GM13976 (cell line): ENCODE results near the gene ADGRA1.
"Not testable (repeated sequence)": the region's sequence is repeated elsewhere in the genome, so short reads cannot be mapped to it uniquely, and the experiment has no call there.

Experiments used
- DNase-seq: peaks from one replicate; pipeline ENCODE4 v3.0.0; 2012; ENCODE audit warnings: low spot score
- CTCF ChIP-seq: IDR thresholded peaks from 2 replicates; pipeline ENCODE4 v1.5.1; 2012; ENCODE audit warnings: borderline replicate concordance, mild to moderate bottlenecking; ENCODE audit not compliant: insufficient read depth; ENCODE audit errors: extremely low read depth, missing control alignments, control extremely low read depth
- in situ Hi-C: fragments of 300-500 bp; cut with MboI; formaldehyde crosslinking; loops from one replicate; pipeline ENCODE4 v1.12.0; 2022; ENCODE audit warnings: low sequenced_read_pairs, mixed read lengths, inconsistent platforms; ENCODE audit not compliant: unreplicated experiment

The ADGRA1 gene

GRCh38 chr10:133107442-133107841 is 19.7 kb downstream of the ADGRA1 start:
- DNase-seq = no peak
- in situ Hi-C loops = no loop called here
- TF ChIP-seq CTCF = no peak

- no peak for DNase-seq
- in situ Hi-C loops = no loop called here
- no peak for TF ChIP-seq CTCF
Measured at GRCh38 chr10:133109711-133110110, 22.0 kb downstream of the ADGRA1 start.

GRCh38 chr10:133110133-133110532 is 22.4 kb downstream of the ADGRA1 start:
- TF ChIP-seq CTCF = no peak
- in situ Hi-C loops = no loop called here
- no peak for DNase-seq

GRCh38 chr10:133110609-133111275 is 23.0 kb downstream of the ADGRA1 start:
- DNase-seq = no peak
- in situ Hi-C loops = no loop called here
- TF ChIP-seq CTCF = no peak

GRCh38 chr10:133111640-133112039 is 23.9 kb downstream of the ADGRA1 start:
- DNase-seq, in situ Hi-C loops: not testable (repeated sequence)

GRCh38 chr10:133113146-133113830 is 25.6 kb downstream of the ADGRA1 start:
- DNase-seq = no peak
- in situ Hi-C loops = no loop called here

More at GRCh38 chr10:133113146-133113830, 25.6 kb downstream of the ADGRA1 start:
- TF ChIP-seq CTCF = no peak
